Skeletal muscle cell (primary cell): ENCODE data around the gene CELSR2.

Experiments
- DNase-seq: peaks from one replicate; pipeline ENCODE4 v3.0.0-alpha.2; 2010; ENCODE audit warnings: low read depth
- H3K4me3 ChIP-seq: 2 replicates; pipeline ENCODE4 v1.5.1; 2011; ENCODE audit warnings: low read depth, mild to moderate bottlenecking, control low read depth, low read length, moderate library complexity

Gene CELSR2

GRCh38 chr1:109261006-109261405, 11.7 kb downstream of the CELSR2 start:
- DNase-seq: no peak
- H3K4me3 ChIP-seq: no peak overlapping the region

DNA sequence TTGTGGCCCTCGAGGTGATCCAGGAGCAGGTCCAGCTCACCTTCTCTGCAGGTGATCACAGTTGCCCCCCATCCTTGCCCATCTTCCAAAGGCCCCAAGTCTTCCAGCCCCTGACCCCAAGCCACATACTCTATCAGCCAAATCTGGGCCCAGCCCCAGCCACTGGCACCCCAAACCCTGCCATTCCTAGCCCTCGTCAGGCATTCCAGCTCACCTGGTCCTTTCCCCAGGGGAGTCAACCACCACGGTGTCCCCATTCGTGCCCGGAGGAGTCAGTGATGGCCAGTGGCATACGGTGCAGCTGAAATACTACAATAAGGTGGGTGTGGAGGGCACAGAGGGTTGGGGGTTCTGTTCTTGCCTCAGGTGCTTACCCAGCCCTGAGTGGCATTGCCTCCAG, 12.2 kb downstream of the CELSR2 start:
- H3K4me3 ChIP-seq: no peak overlapping the region
- no peak for DNase-seq

GRCh38 chr1:109262231-109263055, 13.1 kb downstream of the CELSR2 start:
- H3K4me3 ChIP-seq: no peak overlapping the region
- no peak for DNase-seq

GRCh38 chr1:109263234-109263596, 13.9 kb downstream of the CELSR2 start:
- no peak for DNase-seq
- H3K4me3 ChIP-seq: no peak overlapping the region

DNA sequence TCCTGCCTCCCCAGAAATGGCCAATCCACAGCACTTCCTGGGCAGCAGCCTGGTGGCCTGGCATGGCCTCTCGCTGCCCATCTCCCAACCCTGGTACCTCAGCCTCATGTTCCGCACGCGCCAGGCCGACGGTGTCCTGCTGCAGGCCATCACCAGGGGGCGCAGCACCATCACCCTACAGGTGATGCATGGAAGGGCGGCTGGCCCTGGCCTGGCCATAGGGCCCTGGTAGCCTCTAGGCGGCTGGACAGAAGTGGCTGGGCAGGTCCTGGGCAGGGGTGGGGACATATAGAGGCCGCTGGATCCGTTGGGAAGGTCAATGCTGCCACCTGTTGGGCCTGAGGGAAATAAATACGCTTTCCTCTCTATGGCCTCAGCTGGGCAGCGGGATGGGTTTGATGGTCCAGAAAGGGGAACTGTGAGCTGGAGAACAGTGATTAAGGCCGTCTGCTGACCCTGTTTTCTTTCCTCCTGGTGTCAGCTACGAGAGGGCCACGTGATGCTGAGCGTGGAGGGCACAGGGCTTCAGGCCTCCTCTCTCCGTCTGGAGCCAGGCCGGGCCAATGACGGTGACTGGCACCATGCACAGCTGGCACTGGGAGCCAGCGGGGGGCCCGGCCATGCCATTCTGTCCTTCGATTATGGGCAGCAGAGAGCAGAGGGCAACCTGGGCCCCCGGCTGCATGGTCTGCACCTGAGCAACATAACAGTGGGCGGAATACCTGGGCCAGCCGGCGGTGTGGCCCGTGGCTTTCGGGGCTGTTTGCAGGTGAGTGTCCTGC, 14.4 kb downstream of the CELSR2 start:
- H3K4me3 ChIP-seq: no peak overlapping the region
- no peak for DNase-seq

DNA sequence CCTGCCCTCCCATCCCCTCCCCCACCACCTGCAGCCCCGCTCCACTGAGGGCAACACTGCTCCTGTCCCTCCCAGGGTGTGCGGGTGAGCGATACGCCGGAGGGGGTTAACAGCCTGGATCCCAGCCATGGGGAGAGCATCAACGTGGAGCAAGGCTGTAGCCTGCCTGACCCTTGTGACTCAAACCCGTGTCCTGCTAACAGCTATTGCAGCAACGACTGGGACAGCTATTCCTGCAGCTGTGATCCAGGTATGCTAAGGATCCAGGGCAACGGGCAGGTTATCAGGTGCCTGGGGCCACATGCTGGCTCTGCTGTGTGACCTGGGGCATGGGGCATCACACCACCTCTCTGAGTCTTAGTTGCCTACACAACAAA, 15.0 kb downstream of the CELSR2 start:
- H3K4me3 ChIP-seq: no peak overlapping the region
- no peak for DNase-seq

DNA sequence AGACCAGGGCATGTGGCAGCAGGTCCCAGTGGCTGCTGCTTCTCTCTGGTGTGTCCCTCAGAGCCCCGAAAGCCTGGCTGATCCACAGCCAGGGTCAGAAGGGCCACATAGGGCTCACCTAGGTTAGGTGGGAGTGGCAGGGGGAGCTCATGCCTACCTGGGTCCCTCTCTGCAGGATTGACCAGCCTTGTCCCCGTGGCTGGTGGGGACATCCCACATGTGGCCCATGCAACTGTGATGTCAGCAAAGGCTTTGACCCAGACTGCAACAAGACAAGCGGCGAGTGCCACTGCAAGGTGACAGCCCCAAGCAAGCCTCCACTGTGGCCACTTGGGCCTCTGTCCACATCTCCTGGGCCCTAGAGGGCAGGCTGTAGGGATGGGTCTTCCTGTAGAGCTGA, 15.7 kb downstream of the CELSR2 start:
- H3K4me3 ChIP-seq: no peak overlapping the region
- no peak for DNase-seq

DNA sequence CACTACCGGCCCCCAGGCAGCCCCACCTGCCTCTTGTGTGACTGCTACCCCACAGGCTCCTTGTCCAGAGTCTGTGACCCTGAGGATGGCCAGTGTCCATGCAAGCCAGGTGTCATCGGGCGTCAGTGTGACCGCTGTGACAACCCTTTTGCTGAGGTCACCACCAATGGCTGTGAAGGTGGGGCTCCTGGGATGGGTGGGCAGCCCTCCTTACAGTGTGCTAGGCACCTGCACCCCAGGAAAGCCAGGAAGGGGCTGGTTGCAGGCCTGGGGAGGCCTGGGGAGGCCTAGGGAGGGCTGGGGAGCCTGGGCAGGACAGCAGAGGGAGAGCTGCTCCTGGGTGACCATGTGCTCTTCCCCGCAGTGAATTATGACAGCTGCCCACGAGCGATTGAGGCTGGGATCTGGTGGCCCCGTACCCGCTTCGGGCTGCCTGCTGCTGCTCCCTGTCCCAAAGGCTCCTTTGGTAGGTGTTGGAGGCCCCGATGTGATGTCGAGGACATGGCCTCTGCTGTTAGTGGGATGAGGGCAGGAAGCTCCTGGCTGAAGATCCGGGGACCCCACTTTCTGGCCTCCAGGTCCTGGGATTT, 16.5 kb downstream of the CELSR2 start:
- DNase-seq: no peak
- H3K4me3 ChIP-seq: no peak overlapping the region

GRCh38 chr1:109266965-109267364, 17.6 kb downstream of the CELSR2 start:
- H3K4me3 ChIP-seq: no peak overlapping the region
- no peak for DNase-seq

DNA sequence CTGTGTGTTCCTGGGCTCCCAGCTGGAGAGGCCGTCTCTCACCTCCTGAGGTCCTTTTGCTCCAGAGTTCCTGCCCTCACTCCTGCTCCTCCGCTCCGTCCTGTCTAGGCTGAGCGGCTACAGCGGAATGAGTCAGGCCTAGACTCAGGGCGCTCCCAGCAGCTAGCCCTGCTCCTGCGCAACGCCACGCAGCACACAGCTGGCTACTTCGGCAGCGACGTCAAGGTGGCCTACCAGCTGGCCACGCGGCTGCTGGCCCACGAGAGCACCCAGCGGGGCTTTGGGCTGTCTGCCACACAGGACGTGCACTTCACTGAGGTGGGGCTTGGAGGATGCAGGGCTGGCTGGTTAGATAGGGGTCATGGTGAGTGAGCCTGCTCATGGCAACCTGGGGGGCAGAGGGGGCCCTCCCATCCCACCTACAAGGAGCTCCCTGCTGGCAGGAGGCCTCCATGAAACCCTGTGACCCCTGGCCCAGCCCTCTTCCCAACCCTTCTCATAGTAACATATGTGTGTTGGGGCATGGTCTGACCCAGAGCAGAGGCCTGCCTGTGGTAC, 18.5 kb downstream of the CELSR2 start:
- no peak overlapping the region for H3K4me3 ChIP-seq
- no peak for DNase-seq

DNA sequence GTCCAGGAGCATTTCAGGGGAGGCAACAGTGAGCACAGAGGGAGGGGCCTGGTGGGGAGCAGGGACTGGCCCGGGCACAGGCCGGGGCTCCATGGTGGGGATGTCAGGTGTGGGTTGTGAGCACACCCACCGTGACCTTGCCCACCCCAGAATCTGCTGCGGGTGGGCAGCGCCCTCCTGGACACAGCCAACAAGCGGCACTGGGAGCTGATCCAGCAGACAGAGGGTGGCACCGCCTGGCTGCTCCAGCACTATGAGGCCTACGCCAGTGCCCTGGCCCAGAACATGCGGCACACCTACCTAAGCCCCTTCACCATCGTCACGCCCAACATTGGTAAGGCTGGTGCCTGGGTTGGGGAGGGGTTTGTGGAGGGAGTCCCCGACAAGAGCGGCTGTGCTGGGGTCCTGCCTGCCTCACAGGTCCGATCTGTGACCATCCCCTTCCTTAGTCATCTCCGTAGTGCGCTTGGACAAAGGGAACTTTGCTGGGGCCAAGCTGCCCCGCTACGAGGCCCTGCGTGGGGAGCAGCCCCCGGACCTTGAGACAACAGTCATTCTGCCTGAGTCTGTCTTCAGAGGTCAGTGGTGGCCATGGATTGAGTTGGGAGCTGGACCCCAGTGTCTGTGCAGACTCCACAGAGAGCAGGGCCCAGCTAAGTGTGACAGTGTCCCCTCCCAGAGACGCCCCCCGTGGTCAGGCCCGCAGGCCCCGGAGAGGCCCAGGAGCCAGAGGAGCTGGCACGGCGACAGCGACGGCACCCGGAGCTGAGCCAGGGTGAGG, 19.3 kb downstream of the CELSR2 start:
- no peak overlapping the region for H3K4me3 ChIP-seq
- no peak for DNase-seq

DNA sequence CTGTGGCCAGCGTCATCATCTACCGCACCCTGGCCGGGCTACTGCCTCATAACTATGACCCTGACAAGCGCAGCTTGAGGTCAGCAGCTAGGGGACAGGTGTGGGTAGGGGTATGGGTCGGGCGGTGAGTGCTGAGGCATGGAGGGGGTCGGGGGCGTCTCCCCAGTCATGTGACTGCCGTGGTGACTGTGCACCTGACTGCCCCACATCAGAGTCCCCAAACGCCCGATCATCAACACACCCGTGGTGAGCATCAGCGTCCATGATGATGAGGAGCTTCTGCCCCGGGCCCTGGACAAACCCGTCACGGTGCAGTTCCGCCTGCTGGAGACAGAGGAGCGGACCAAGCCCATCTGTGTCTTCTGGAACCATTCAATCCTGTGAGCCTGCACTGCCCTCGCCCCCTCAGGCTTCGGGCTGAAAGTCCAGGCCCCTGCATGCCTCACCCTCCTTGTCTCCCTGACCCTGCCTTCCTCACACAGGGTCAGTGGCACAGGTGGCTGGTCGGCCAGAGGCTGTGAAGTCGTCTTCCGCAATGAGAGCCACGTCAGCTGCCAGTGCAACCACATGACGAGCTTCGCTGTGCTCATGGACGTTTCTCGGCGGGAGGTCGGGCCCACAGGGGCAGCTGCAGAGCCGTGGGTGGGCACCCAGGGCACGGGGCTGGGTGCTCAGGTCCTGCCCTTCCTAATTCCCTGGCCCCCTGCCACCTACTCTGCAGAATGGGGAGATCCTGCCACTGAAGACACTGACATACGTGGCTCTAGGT, 20.1 kb downstream of the CELSR2 start:
- no peak for DNase-seq
- no peak overlapping the region for H3K4me3 ChIP-seq

DNA sequence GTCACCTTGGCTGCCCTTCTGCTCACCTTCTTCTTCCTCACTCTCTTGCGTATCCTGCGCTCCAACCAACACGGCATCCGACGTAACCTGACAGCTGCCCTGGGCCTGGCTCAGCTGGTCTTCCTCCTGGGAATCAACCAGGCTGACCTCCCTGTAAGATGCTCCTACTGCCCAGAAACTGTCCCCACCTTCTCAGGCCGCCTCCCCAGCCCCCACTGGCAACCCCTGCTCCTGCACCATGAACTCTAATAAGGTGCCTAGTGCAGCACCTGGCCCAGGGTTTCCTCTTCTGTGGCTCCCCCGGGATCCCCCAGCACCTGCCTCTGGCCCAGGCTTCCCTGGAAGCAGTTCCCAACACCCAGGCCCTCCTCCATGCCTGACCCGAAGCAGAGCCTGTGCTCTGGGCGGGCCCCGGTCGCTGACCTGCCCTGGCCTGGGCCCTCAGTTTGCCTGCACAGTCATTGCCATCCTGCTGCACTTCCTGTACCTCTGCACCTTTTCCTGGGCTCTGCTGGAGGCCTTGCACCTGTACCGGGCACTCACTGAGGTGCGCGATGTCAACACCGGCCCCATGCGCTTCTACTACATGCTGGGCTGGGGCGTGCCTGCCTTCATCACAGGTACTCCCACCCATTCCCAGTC, 20.8 kb downstream of the CELSR2 start:
- DNase-seq: no peak

DNA sequence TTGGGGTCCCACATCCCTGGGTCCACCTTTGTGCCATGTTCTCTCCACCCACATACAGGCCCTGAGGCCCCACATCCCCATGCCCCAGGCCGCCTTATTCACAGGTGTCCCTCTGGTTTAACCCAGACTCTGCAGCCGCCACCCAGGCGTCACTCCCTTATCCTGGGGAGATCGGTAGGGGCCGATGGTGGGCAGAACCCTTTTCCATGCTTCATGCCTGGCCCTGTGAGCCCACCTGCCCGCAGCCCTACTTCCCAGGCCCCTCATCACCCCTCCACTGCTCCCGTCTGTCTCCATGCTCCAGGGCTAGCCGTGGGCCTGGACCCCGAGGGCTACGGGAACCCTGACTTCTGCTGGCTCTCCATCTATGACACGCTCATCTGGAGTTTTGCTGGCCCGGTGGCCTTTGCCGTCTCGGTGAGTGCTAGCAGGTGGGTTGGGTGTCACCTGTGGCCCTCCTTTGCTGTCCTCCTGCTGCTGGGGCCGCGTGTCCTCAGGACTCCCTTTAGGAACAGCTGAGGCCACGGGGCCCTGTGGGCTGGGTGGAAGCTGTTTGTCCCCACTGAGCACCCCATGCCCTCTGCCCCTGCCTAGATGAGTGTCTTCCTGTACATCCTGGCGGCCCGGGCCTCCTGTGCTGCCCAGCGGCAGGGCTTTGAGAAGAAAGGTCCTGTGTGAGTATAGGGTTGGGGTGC, 21.4 kb downstream of the CELSR2 start:
- no peak overlapping the region for H3K4me3 ChIP-seq
- DNase-seq: no peak

More for the DNA sequence above, 20.8 kb downstream of the CELSR2 start:
- H3K4me3 ChIP-seq: no peak overlapping the region

GRCh38 chr1:109271458-109271857, 22.1 kb downstream of the CELSR2 start:
- DNase-seq: no peak
- no peak overlapping the region for H3K4me3 ChIP-seq

- DNase-seq: no peak
- H3K4me3 ChIP-seq: no peak overlapping the region
These were observed 22.9 kb downstream of the CELSR2 start for GRCh38 chr1:109272021-109272799.
